HG03565 (cell line): ENCODE results near the gene ZNF148.

ENCODE experiments used
- ATAC-seq: cut with Tn5 transposase; IDR thresholded peaks from one replicate; pipeline ENCODE4 v1.9.1; 2021; ENCODE audit warnings: mild to moderate bottlenecking, moderate library complexity; ENCODE audit not compliant: unreplicated experiment

The ZNF148 gene

GRCh38 chr3:125334675-125335560, 40.2 kb downstream of the ZNF148 start:
- no peak for ATAC-seq

GRCh38 chr3:125332504-125332903, 42.6 kb downstream of the ZNF148 start:
- no peak for ATAC-seq

- ATAC-seq = no peak
Measured at GRCh38 chr3:125331243-125331642, 43.9 kb downstream of the ZNF148 start.

- no peak for ATAC-seq
Measured at GRCh38 chr3:125326957-125327356, 48.2 kb downstream of the ZNF148 start.

- ATAC-seq = no peak
Measured at GRCh38 chr3:125325746-125326145, 49.4 kb downstream of the ZNF148 start.

- no peak for ATAC-seq
Measured at GRCh38 chr3:125324341-125324740, 50.8 kb downstream of the ZNF148 start.

- ATAC-seq = no peak
Measured at GRCh38 chr3:125322917-125323316, 52.2 kb downstream of the ZNF148 start.

GRCh38 chr3:125322166-125322565, 53.0 kb downstream of the ZNF148 start:
- ATAC-seq = no peak

- no peak for ATAC-seq
Measured at GRCh38 chr3:125319765-125320164, 55.4 kb downstream of the ZNF148 start.

GRCh38 chr3:125318871-125319270, 56.3 kb downstream of the ZNF148 start:
- no peak for ATAC-seq

- ATAC-seq = no peak
Measured at GRCh38 chr3:125318167-125318865, 56.8 kb downstream of the ZNF148 start.

GRCh38 chr3:125317761-125318160, 57.4 kb downstream of the ZNF148 start:
- ATAC-seq = no peak

- ATAC-seq = no peak
Measured at GRCh38 chr3:125316949-125317348, 58.2 kb downstream of the ZNF148 start.

- ATAC-seq = no peak
Measured at GRCh38 chr3:125316246-125316645, 58.9 kb downstream of the ZNF148 start.

GRCh38 chr3:125313060-125313635, 62.0 kb downstream of the ZNF148 start:
- ATAC-seq = no peak

GRCh38 chr3:125310623-125311081, 64.5 kb downstream of the ZNF148 start:
- ATAC-seq = no peak

- no peak for ATAC-seq
Measured at GRCh38 chr3:125309476-125309875, 65.6 kb downstream of the ZNF148 start.

- no peak for ATAC-seq
Measured at GRCh38 chr3:125306620-125307019, 68.5 kb downstream of the ZNF148 start.

GRCh38 chr3:125302932-125303331, 72.2 kb downstream of the ZNF148 start:
- no peak for ATAC-seq

GRCh38 chr3:125300416-125300815, 74.7 kb downstream of the ZNF148 start:
- no peak for ATAC-seq

- ATAC-seq = no peak
Measured at GRCh38 chr3:125294411-125294810, 80.7 kb downstream of the ZNF148 start.

GRCh38 chr3:125292015-125292414, 83.1 kb downstream of the ZNF148 start:
- no peak for ATAC-seq
